ENCODE measurements around the gene SUGP1. TPM values are rescaled to one million over a fixed set of nuclear protein-coding genes. Genes with fewer than 3 reads are reported as not detected.

Gene SUGP1
- total and polyA plus RNA-seq, 2 experiments from 2014 or later, result 13.1 to 43.7 TPM

- peak; percentile 41 for DNase-seq (ENCODE audit: low spot score)
- H3K4me1 ChIP-seq (ENCODE audit: insufficient read depth), result peaks cover 14% of the 10 kb centered on the region
- no peaks in the 10 kb centered on the region for H3K36me3 ChIP-seq (replicated peaks; ENCODE audit: insufficient read depth, low read depth)
- H3K79me2 ChIP-seq, result peaks cover 89% of the 10 kb centered on the region
- TF ChIP-seq CTCF (IDR thresholded peaks at IDR 0.05; ENCODE audit: poor library complexity) (peak; percentile 9), EZH2phosphoT487 (IDR thresholded peaks at IDR 0.05; ENCODE audit: low read depth, severe bottlenecking, unreplicated experiment) (no peak)
- H3K9me3 ChIP-seq (ENCODE audit: low read depth), result no peaks in the 10 kb centered on the region
- H3K9me2 ChIP-seq (replicated peaks; ENCODE audit: insufficient read depth), result no peaks in the 10 kb centered on the region
- H3K4me2 ChIP-seq, result peak overlapping the region; percentile 96
- H3K27me3 ChIP-seq, result no peaks in the 10 kb centered on the region
- WGBS (ENCODE audit: low lambda C conversion rate, missing lambda C conversion rate), result 2% methylated on average over 18 of the region's 34 CpGs
- peaks cover 4% of the 10 kb centered on the region for H4K20me1 ChIP-seq (ENCODE audit: insufficient read depth, poor library complexity, severe bottlenecking)
- peak overlapping the region; percentile 29 for H3K4me3 ChIP-seq
- H3K27ac ChIP-seq, result peak overlapping the region; percentile 93
- H2AFZ ChIP-seq, result peak overlapping the region; percentile 97
These were observed 850 bp upstream of the SUGP1 start for GRCh38 chr19:19321141-19321577.

GRCh38 chr19:19319732-19320360 lies 463 bp downstream of the SUGP1 start:
- Histone ChIP-seq H3K79me2 (peaks cover 76% of the 10 kb centered on the region), H3K27ac (peak overlapping the region; percentile 93), H3K4me3 (peak overlapping the region; percentile 29), H3K4me2 (peak overlapping the region; percentile 98), H3K9me2 (replicated peaks; ENCODE audit: insufficient read depth) (no peaks in the 10 kb centered on the region), H2AFZ (peak overlapping the region; percentile 97), H3K4me1 (ENCODE audit: insufficient read depth) (peaks cover 14% of the 10 kb centered on the region), H3K9me3 (ENCODE audit: low read depth) (no peaks in the 10 kb centered on the region), H3K27me3 (no peaks in the 10 kb centered on the region), H4K20me1 (ENCODE audit: insufficient read depth, poor library complexity, severe bottlenecking) (peaks cover 4% of the 10 kb centered on the region), H3K36me3 (replicated peaks; ENCODE audit: insufficient read depth, low read depth) (no peaks in the 10 kb centered on the region)
- DNase-seq (ENCODE audit: low spot score), result no peak
- TF ChIP-seq EZH2phosphoT487 (IDR thresholded peaks at IDR 0.05; ENCODE audit: low read depth, severe bottlenecking, unreplicated experiment), result no peak
- no peak for TF ChIP-seq EZH2 (IDR thresholded peaks at IDR 0.05; ENCODE audit: borderline replicate concordance)
- no peak for TF ChIP-seq CTCF (IDR thresholded peaks at IDR 0.05; ENCODE audit: poor library complexity)
- WGBS (ENCODE audit: low lambda C conversion rate, missing lambda C conversion rate), result 13% methylated on average over 29 of the region's 32 CpGs

GRCh38 chr19:19316082-19316481 lies 4.2 kb downstream of the SUGP1 start:
- H3K9me2 ChIP-seq (replicated peaks; ENCODE audit: insufficient read depth), result no peaks in the 10 kb centered on the region
- no peaks in the 10 kb centered on the region for H3K27me3 ChIP-seq
- DNase-seq (ENCODE audit: low spot score), result no peak
- H3K4me1 ChIP-seq (ENCODE audit: insufficient read depth), result peaks cover 5% of the 10 kb centered on the region
- no peak overlapping the region for H3K4me2 ChIP-seq
- TF ChIP-seq CTCF (IDR thresholded peaks at IDR 0.05; ENCODE audit: poor library complexity) (no peak), EZH2phosphoT487 (IDR thresholded peaks at IDR 0.05; ENCODE audit: low read depth, severe bottlenecking, unreplicated experiment) (no peak)
- H4K20me1 ChIP-seq (ENCODE audit: insufficient read depth, poor library complexity, severe bottlenecking), result no peaks in the 10 kb centered on the region
- no peaks in the 10 kb centered on the region for H3K36me3 ChIP-seq (replicated peaks; ENCODE audit: insufficient read depth, low read depth)
- no peaks in the 10 kb centered on the region for H3K9me3 ChIP-seq (ENCODE audit: low read depth)
- H3K4me3 ChIP-seq, result no peak overlapping the region
- H2AFZ ChIP-seq, result no peak overlapping the region
- H3K79me2 ChIP-seq, result peaks cover 39% of the 10 kb centered on the region
- H3K27ac ChIP-seq, result no peak overlapping the region
- 100% methylated on average over 1 of the region's 1 CpG for WGBS (ENCODE audit: low lambda C conversion rate, missing lambda C conversion rate)
